ENCODE data around the gene ZNF100. TPM values are rescaled to one million over a fixed set of nuclear protein-coding genes. Genes with fewer than 3 reads are reported as not detected.
"Not testable (repeated sequence)": the region's sequence is repeated elsewhere in the genome, so short reads cannot be mapped to it uniquely, and the experiment has no call there.

Gene ZNF100
- total RNA-seq, 1 experiment from 2014 or later = 1.7 TPM

GRCh38 chr19:21709464-21709863, 57.9 kb downstream of the ZNF100 start:
- in situ Hi-C loops (cut with HindIII; ENCODE audit: low pct_unique_long_range_greater_than_20kb, low sequenced_read_pairs) = no loop called here
- DNase-seq (ENCODE audit: low read depth) = no peak

- DNase-seq (ENCODE audit: low read depth); in situ Hi-C loops (cut with HindIII; ENCODE audit: low pct_unique_long_range_greater_than_20kb, low sequenced_read_pairs): not testable (repeated sequence)
These were observed 59.5 kb downstream of the ZNF100 start for GRCh38 chr19:21707878-21708277.

- DNase-seq (ENCODE audit: low read depth) = no peak
- in situ Hi-C loops (cut with HindIII; ENCODE audit: low pct_unique_long_range_greater_than_20kb, low sequenced_read_pairs) = no loop called here
These were observed 60.3 kb downstream of the ZNF100 start for GRCh38 chr19:21707065-21707464.

GRCh38 chr19:21705393-21705792, 62.0 kb downstream of the ZNF100 start:
- in situ Hi-C loops (cut with HindIII; ENCODE audit: low pct_unique_long_range_greater_than_20kb, low sequenced_read_pairs) = no loop called here
- DNase-seq (ENCODE audit: low read depth) = no peak

- no peak for DNase-seq (ENCODE audit: low read depth)
- in situ Hi-C loops (cut with HindIII; ENCODE audit: low pct_unique_long_range_greater_than_20kb, low sequenced_read_pairs) = no loop called here
These were observed 63.1 kb downstream of the ZNF100 start for GRCh38 chr19:21704320-21704719.

DNA sequence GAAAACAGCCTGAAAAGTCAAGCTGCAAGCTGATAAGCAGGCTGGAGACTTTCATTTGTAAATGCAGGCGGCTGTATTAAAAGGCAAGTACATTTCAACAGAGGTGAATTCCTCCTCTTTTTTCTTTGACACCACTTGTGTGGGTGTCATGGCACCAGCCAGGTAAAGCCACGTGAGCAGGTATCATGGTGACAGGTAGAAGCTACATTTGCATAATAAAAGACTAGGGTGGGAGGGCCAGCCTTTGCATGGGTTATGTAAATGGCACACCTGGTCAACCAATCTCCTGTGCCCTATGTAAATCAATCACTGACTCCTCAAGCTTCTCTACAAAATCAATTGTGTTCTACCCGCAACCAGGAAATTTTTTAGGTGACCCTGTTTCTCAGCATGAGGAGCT, 68.2 kb downstream of the ZNF100 start:
- in situ Hi-C loops (cut with HindIII; ENCODE audit: low pct_unique_long_range_greater_than_20kb, low sequenced_read_pairs) = no loop called here
- no peak for DNase-seq (ENCODE audit: low read depth)

DNA sequence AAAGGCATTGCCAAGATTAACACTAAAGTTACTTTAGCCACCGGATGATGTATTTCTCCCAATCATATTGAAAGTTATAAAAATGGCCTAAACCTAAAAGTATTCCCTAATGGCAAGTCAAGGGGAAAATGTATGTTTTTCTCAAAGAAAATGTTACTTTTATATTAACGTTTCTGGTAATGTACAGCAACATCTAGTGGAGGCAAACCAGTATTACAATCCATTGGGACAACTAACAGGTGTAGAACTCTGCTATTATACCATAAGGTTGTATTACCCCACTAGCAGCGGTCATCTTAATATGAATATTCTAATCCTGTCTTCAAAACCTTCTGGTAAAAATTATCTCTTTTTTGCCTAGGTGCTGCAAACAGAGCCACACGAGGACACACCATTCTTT, 69.2 kb downstream of the ZNF100 start:
- DNase-seq (ENCODE audit: low read depth) = no peak
- in situ Hi-C loops (cut with HindIII; ENCODE audit: low pct_unique_long_range_greater_than_20kb, low sequenced_read_pairs) = no loop called here

DNA sequence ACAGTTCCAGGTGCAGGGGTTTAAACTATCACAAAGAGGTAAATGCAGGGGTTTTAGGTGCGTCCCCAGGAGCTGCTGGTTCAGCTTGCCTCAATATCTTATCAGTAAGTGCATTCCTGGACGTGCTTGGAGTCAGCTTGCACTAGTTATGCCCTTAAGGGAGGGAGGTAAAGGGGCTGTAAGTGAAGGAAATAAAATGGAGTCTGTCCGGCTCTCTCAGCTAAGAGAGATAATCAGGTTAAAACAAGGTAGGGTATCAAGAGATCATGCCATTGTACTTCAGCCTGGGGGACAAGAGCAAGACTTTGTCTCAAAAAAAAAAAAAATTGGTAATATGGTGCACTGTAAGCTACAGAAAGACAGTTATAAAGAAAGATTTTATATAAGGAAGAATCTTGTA, 69.7 kb downstream of the ZNF100 start:
- in situ Hi-C loops (cut with HindIII; ENCODE audit: low pct_unique_long_range_greater_than_20kb, low sequenced_read_pairs) = no loop called here
- no peak for DNase-seq (ENCODE audit: low read depth)

DNA sequence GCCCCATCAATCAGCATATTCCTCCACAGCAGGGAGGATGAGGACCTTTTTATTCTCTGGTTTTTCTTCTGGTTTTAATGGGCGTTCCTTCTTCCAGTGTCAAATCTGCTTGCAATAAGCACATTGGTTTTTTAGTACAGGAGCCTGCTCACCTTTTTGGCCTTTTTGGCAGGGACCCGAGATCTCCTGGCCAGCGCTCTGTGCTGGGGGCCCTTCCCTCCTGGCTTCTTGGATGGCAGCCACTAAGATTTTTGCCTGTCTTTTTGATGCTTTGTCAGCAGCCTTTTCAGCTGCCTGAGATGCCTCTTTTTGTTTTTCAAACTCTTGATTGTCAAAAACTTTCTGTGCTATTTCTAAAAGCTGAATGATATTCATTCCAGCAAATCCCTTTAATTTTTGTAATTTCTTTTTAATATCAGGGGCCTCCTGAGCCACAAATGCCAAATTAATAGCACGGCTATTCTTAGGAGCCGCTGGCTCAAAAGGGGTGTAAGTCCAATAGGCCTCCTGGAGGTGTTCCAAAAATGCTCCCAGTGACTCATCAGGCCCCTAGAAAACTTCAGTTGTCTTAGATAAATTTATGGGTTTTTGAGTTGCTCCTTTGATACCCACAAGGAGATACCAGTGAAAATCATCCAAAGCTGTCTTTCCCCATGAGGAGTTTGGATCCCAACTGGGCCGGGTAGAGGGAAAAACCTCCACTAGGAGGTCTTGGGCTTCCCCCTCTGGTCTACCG, 73.0 kb downstream of the ZNF100 start:
- DNase-seq (ENCODE audit: low read depth) = no peak
- in situ Hi-C loops (cut with HindIII; ENCODE audit: low pct_unique_long_range_greater_than_20kb, low sequenced_read_pairs) = no loop called here

DNA sequence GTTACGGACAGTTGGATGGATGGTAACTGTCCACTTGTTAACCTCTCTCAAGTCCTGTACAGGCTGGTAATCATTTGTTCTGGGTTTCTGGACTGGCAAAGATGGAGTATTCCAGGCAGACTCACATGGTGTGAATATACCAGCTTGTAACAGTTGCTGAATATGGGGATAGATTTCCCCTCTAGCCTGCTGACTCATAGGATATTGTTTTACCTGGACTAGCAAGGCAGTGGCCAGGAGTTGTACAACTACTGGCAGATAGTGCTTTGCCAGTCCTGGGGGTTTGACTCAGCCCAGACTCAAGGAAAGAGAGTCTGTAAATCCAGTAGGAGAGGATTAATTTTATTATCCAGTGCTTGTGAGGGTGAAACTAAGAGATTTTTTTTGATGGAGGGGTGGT, 74.0 kb downstream of the ZNF100 start:
- DNase-seq (ENCODE audit: low read depth) = no peak
- in situ Hi-C loops (cut with HindIII; ENCODE audit: low pct_unique_long_range_greater_than_20kb, low sequenced_read_pairs) = no loop called here

- in situ Hi-C loops (cut with HindIII; ENCODE audit: low pct_unique_long_range_greater_than_20kb, low sequenced_read_pairs) = no loop called here
- no peak for DNase-seq (ENCODE audit: low read depth)
These were observed 75.7 kb downstream of the ZNF100 start for GRCh38 chr19:21691661-21692060.

- no peak for DNase-seq (ENCODE audit: low read depth)
- in situ Hi-C loops (cut with HindIII; ENCODE audit: low pct_unique_long_range_greater_than_20kb, low sequenced_read_pairs) = no loop called here
These were observed 78.9 kb downstream of the ZNF100 start for GRCh38 chr19:21688464-21688863.

- in situ Hi-C loops (cut with HindIII; ENCODE audit: low pct_unique_long_range_greater_than_20kb, low sequenced_read_pairs) = no loop called here
- no peak for DNase-seq (ENCODE audit: low read depth)
These were observed 86.7 kb downstream of the ZNF100 start for GRCh38 chr19:21680671-21681070.

DNA sequence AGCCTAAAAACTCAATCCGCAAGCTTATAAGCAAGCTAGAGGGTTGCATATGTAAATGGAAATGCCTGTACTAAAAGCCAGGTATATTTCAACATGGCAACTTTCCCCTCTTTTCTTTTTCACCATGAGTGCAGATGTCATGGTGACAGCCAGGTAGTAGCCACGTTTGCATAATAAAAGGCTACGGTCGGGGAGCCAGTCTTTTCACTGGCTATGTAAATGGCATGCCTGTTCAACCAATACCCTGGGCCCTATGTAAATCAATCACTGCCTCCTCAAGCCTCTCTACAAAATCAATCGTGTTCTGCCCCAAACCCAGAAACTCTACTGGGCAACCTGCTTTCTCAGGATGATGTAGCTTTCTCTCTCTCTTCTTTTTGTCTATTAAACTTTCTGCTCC, 87.4 kb downstream of the ZNF100 start:
- in situ Hi-C loops (cut with HindIII; ENCODE audit: low pct_unique_long_range_greater_than_20kb, low sequenced_read_pairs) = no loop called here
- no peak for DNase-seq (ENCODE audit: low read depth)

DNA sequence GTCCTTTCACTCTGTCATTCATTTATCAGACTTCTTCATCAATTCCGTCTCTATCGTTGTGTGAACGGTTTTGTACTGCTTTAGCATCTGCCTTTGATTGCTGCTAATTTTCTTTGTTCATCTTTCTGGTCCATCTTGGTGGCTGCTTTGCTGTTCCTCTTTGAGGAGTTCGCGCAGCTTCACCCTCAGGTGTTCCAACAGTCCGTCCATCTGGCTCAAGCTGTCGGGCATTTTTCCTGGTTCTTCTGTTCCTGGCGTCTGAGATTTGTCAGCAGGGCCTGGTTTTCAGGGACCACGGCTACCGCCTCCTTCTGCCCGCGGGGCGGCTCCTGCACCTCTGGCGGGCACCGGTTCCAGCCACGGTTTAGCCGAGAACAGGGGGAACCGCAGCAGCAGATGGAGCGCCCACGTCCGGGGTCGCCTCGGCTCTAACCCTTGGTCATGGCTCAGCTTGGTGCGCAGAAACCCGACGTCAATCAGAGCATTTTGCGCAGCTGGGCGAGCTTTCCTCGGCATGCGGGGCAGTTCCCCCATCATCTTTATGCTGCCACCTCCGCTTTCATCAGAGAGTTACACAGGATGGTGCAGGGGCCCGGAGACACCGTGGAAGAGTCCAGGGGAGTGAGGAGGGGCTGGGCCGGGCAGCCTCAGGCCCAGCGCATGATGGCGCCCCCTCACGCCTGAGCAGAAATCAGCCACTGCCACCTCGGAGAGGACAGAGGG, 89.5 kb downstream of the ZNF100 start:
- DNase-seq (ENCODE audit: low read depth) = no peak
- in situ Hi-C loops (cut with HindIII; ENCODE audit: low pct_unique_long_range_greater_than_20kb, low sequenced_read_pairs) = no loop called here

DNA sequence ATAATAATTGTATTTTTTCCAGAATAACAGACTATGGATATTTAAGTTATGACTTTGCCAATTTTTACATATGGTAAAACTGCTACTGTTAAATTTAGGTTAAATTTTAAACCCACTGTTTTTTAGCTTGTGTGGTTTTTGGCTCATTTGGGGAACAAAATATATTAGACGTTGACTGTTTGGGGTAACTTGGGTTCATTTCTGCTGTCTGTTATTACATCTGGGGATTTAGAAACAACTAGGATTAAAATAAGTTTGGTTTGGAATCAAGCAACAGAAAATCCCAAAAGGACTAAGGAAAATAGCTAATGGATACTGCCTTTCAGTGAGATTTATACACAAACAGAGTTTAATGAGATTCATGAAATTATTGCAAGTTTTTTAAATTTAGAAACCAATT, 92.9 kb downstream of the ZNF100 start:
- in situ Hi-C loops (cut with HindIII; ENCODE audit: low pct_unique_long_range_greater_than_20kb, low sequenced_read_pairs) = no loop called here
- no peak for DNase-seq (ENCODE audit: low read depth)

- in situ Hi-C loops (cut with HindIII; ENCODE audit: low pct_unique_long_range_greater_than_20kb, low sequenced_read_pairs); DNase-seq (ENCODE audit: low read depth): not testable (repeated sequence)
These were observed 93.9 kb downstream of the ZNF100 start for GRCh38 chr19:21673479-21673878.
